ENCODE measurements around the gene ZNF646. TPM values are rescaled to one million over a fixed set of nuclear protein-coding genes. Genes with fewer than 3 reads are reported as not detected.

Gene ZNF646
- total RNA-seq, 1 donor from 2014 or later: 18.4 TPM

DNA sequence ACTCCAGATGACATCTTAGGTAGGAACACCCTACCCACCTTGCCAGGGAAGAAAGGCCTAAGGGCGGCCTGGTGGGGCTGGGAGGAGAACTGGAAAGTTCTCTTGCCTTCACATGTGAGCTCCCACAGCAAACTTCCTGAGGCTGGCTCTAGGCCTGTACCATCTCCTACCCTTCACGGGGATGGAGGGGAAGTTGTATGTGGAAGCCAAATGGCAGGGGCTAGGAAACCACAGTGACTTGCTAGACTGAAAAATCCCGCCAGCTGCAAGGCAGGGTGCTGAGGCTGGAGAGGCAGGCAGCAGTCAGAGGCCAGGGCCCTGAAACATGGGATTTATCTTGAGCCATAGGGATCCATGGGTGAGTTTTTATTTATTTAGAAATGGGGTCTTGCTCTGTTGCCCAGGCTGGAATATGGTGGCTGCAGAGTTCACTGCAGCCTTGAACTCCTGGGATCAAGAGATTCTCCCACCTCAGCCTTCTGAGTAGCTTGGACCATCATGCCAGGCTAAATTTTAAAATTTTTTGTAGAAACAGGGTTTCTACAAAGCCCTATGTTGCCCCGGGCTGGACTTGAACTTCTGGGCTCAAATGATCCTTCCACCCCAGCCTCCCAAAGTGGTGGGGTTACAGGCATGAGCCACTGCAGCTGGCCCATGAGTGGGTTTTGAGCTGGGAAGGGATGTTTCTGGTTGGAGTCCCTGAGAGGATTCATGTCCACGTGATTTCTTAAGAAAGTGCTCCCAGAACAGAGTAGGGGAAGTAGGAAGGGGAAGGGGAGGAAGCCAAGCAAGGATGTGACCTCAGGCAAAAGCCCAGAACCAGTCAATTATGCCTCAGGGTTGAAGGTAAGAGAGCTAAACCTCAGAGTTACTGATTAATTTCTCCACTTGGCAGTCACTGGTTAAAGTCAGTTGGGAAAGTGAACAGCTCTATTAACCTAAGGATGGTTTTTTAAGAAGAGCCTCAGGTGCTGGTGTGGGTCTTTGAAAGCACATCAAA is 39.2 kb downstream of the ZNF646 start:
- no peaks in the 10 kb centered on the region for H3K9me3 Mint-ChIP-seq (ENCODE audit: unreplicated experiment)
- no peaks in the 10 kb centered on the region for H3K27me3 Mint-ChIP-seq (ENCODE audit: unreplicated experiment)
- H3K4me3 Mint-ChIP-seq (ENCODE audit: unreplicated experiment): no peak overlapping the region
- no peak overlapping the region for H3K27ac Mint-ChIP-seq (ENCODE audit: unreplicated experiment)
- no peak for DNase-seq (ENCODE audit: extremely low spot score, unreplicated experiment)
- H3K4me1 Mint-ChIP-seq (ENCODE audit: unreplicated experiment): peaks cover 17% of the 10 kb centered on the region
- no peak for TF ChIP-seq CTCF (IDR thresholded peaks at IDR 0.05)
- H3K36me3 Mint-ChIP-seq (ENCODE audit: unreplicated experiment): peaks cover 9% of the 10 kb centered on the region

GRCh38 chr16:31114468-31114867 is 40.2 kb downstream of the ZNF646 start:
- TF ChIP-seq CTCF (IDR thresholded peaks at IDR 0.05): no peak
- no peaks in the 10 kb centered on the region for H3K9me3 Mint-ChIP-seq (ENCODE audit: unreplicated experiment)
- H3K27ac Mint-ChIP-seq (ENCODE audit: unreplicated experiment): no peak overlapping the region
- no peaks in the 10 kb centered on the region for H3K27me3 Mint-ChIP-seq (ENCODE audit: unreplicated experiment)
- DNase-seq (ENCODE audit: extremely low spot score, unreplicated experiment): no peak
- H3K4me3 Mint-ChIP-seq (ENCODE audit: unreplicated experiment): no peak overlapping the region
- H3K36me3 Mint-ChIP-seq (ENCODE audit: unreplicated experiment): peaks cover 11% of the 10 kb centered on the region
- peaks cover 19% of the 10 kb centered on the region for H3K4me1 Mint-ChIP-seq (ENCODE audit: unreplicated experiment)

- Mint-ChIP-seq H3K4me1 (ENCODE audit: unreplicated experiment) (peaks cover 13% of the 10 kb centered on the region), H3K27me3 (ENCODE audit: unreplicated experiment) (no peaks in the 10 kb centered on the region), H3K9me3 (ENCODE audit: unreplicated experiment) (no peaks in the 10 kb centered on the region), H3K4me3 (ENCODE audit: unreplicated experiment) (peak within 1 kb of the TSS; percentile 91), H3K27ac (ENCODE audit: unreplicated experiment) (peak within 1 kb of the TSS; percentile 98), H3K36me3 (ENCODE audit: unreplicated experiment) (peaks cover 15% of the 10 kb centered on the region)
- TF ChIP-seq CTCF (IDR thresholded peaks at IDR 0.05): no peak
- peak; percentile 99 for DNase-seq (ENCODE audit: extremely low spot score, unreplicated experiment)
These were observed 43.4 kb downstream of the ZNF646 start, which contains the start of gene KAT8 for GRCh38 chr16:31117384-31118222. KAT8 (plus strand) TSS chr16:31117664; CDS start chr16:31117682, 18 bp downstream.

- no peak for DNase-seq (ENCODE audit: extremely low spot score, unreplicated experiment)
- Mint-ChIP-seq H3K36me3 (ENCODE audit: unreplicated experiment) (peaks cover 15% of the 10 kb centered on the region), H3K27ac (ENCODE audit: unreplicated experiment) (peak overlapping the region; percentile 98), H3K4me3 (ENCODE audit: unreplicated experiment) (peak overlapping the region; percentile 91), H3K4me1 (ENCODE audit: unreplicated experiment) (peaks cover 13% of the 10 kb centered on the region), H3K9me3 (ENCODE audit: unreplicated experiment) (no peaks in the 10 kb centered on the region), H3K27me3 (ENCODE audit: unreplicated experiment) (no peaks in the 10 kb centered on the region)
- TF ChIP-seq CTCF (IDR thresholded peaks at IDR 0.05): no peak
These were observed 44.3 kb downstream of the ZNF646 start for GRCh38 chr16:31118223-31119155.

Measured in osteocyte (in vitro differentiated cells).